Bronchial epithelial cell (primary cell): ENCODE data around the gene MROH9. TPM values are rescaled to one million over a fixed set of nuclear protein-coding genes. Genes with fewer than 3 reads are reported as not detected.

Experiments
- DNase-seq: peaks from one replicate; pipeline ENCODE4 v3.0.0-alpha.2; 2010; ENCODE audit warnings: low read depth
- FAIRE-seq: peaks from 2 replicates; lab custom pipeline; 2011; peaks lifted over from hg19 to GRCh38; lab: Jason Lieb, UNC
- H3K27me3 ChIP-seq: 2 replicates; pipeline ENCODE4 v1.5.1; 2011; ENCODE audit warnings: low read length; ENCODE audit not compliant: control insufficient read depth, insufficient read depth
- H3K36me3 ChIP-seq: 2 replicates; pipeline ENCODE4 v1.5.1; 2011; ENCODE audit warnings: low read length; ENCODE audit not compliant: control insufficient read depth, insufficient read depth
- H3K4me3 ChIP-seq: 2 replicates; pipeline ENCODE4 v1.5.1; 2011; ENCODE audit warnings: mild to moderate bottlenecking, low read depth, low read length, control low read depth
- total RNA-seq: library from RNA; depleted of rRNA; stranded (reverse); fragments of >200 nt; gene quantifications from 2 replicates; pipeline ENCODE4 v1.2.1, GENCODE V29; 2014
- TF ChIP-seq, protein P1 (sequence below): IDR thresholded peaks from 2 replicates; pipeline ENCODE4 v1.5.1; 2011; ENCODE audit warnings: mild to moderate bottlenecking, moderate library complexity, low read length, control low read depth, inconsistent platforms; ENCODE audit not compliant: insufficient read depth, severe bottlenecking

The MROH9 gene, protein sequence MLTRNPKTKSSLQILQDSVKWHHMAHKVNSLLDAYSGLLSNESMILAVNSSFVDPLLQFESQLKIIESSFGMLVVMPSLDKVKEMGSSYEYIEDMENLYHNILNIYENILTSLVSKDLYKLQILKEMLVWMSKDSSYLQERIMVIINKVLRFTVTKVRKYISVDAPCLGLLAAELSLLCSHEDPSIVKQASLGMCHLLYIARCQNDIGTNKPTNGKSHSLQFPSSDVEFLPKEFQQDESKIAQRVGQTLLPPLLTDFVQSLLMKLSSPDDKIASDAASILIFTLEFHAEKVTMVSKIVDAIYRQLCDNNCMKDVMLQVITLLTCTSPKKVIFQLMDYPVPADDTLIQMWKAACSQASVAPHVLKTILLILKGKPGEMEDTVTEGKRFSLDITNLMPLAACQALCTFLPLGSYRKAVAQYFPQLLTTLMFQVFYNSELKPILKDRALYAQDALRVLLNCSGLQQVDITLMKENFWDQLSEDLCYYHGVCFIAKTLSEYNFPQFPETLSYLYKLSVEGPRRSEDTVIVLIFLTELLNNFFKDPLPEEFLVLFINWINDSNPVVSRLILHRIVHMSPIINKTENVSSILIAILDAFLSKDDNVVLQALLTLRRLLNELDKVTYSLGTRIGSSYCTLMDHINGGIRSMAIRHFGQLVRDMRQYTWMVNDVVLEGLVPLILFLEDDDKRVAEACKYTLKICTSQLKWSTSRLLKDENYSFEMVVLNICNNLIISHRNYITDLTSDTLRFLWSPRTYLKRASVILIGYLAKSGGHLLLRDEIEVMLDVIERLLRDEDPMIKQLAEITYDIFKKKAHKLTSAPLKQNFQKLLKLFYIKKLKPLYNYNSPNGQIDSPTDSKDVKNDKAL
- not detected in 2 replicates for total RNA-seq

DNA sequence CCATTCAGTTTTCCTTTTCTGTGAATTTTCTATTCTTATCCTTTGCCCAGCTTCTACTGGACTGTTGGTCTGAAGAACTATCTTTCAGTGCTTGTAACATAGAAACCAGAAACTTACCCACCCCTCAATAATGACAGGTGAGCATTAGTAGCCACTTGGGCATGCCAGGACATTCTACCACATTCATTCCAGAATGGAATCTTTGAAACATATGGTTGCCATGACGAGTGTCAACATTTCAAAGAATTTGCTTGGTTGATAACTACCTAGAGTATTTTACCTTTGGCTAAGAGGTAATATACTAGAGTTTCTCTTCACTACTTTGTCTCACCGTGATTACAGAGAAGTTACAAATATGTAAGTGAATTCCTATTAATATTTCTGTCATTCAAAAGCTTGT lies at the start of gene MROH9:
MROH9 (plus strand) TSS at position 304 of the 400 bp plus-strand sequence. CDS start 10,023 bp downstream, outside the sequence.
- no peak within 1 kb of the TSS for H3K4me3 ChIP-seq
- peak; percentile 67 for DNase-seq
- no peaks in the 10 kb centered on the region for H3K36me3 ChIP-seq
- H3K27me3 ChIP-seq = no peaks in the 10 kb centered on the region
- FAIRE-seq = no peak
- TF ChIP-seq, protein P1, sequence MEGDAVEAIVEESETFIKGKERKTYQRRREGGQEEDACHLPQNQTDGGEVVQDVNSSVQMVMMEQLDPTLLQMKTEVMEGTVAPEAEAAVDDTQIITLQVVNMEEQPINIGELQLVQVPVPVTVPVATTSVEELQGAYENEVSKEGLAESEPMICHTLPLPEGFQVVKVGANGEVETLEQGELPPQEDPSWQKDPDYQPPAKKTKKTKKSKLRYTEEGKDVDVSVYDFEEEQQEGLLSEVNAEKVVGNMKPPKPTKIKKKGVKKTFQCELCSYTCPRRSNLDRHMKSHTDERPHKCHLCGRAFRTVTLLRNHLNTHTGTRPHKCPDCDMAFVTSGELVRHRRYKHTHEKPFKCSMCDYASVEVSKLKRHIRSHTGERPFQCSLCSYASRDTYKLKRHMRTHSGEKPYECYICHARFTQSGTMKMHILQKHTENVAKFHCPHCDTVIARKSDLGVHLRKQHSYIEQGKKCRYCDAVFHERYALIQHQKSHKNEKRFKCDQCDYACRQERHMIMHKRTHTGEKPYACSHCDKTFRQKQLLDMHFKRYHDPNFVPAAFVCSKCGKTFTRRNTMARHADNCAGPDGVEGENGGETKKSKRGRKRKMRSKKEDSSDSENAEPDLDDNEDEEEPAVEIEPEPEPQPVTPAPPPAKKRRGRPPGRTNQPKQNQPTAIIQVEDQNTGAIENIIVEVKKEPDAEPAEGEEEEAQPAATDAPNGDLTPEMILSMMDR = no peak

DNA sequence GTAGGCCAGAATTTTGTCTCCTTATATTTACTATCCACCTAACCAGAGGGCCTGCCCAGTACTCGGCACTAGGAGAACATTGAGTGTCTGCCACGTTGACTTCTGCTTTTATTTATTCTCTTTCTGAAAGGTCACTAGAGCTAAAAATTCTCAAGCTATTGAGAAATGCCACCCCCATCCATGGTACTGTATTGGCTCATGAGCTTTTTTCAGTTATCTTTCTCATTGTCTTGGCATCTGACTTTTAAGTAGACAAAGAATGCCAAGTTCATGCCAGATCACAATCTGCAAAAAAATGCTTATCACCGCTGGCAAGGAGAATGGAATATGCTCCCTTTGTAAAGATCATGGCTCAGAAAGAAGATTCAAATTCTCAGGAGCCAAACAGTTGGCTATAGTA lies 49.8 kb upstream of the MROH9 start:
- TF ChIP-seq, protein P1 = no peak
- Histone ChIP-seq H3K4me3 (no peak overlapping the region), H3K36me3 (no peaks in the 10 kb centered on the region), H3K27me3 (no peaks in the 10 kb centered on the region)
- FAIRE-seq = no peak
- no peak for DNase-seq

DNA sequence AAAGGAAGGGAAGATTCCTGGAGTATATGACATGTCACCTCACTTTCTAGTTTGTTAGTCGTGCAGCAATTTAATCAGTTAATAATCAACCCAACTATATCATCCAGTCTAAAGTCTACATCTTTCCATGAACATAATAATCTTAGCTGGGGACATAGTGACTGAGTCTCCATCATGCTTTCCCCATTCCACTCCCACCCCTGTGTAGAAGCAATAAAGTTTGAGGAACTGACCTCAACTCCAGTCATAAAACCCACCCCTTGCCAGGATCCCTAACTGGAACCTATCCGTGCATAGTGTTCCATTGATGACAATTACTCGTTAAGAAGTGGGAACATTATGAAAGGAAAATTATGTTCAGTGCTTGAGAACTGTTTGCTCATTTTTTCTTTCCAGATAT lies 48.9 kb upstream of the MROH9 start:
- TF ChIP-seq, protein P1 = no peak
- Histone ChIP-seq H3K27me3 (no peaks in the 10 kb centered on the region), H3K4me3 (no peak overlapping the region), H3K36me3 (no peaks in the 10 kb centered on the region)
- FAIRE-seq (no peak), DNase-seq (no peak)

DNA sequence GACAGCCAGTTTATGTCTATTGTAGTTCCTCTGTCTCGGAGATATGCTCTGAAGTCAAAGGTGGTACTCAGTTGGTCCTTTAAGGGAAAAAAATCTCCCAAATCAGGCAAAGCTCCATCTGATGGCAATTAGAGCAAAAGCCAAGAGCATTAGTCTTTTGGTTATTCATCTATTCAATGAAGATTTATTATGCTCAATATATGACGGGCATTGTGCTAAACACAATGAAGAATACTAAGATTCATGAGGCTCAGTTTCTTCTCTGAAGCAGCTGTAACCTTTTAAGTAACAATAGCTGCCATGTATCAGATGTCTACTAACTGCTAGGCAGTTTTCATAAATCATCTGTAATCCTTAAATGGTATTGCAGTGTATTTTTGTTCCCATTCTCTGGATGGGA lies 47.6 kb upstream of the MROH9 start:
- no peak overlapping the region for H3K4me3 ChIP-seq
- no peaks in the 10 kb centered on the region for H3K36me3 ChIP-seq
- DNase-seq (no peak), FAIRE-seq (no peak)
- TF ChIP-seq, protein P1 = no peak
- no peaks in the 10 kb centered on the region for H3K27me3 ChIP-seq

DNA sequence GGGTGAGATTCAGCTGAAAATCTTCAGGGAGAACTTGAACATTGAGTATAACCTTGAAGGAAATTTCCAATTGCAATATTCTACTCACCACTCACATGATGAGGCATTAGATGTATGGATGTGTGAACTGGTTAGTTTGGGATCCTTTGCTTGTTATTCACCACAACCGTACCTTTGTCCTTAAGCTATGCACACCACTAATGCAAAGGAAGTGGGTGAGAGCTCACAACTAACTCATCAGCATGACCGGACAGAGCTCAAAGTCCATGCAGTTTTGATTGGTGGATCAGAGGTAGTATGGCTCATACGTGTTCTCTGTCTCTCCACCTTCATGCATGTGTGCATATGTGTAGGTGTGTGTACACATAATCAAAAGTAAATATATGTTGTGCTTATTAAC lies 43.5 kb upstream of the MROH9 start:
- DNase-seq (peak; percentile 18), FAIRE-seq (no peak)
- H3K27me3 ChIP-seq = no peaks in the 10 kb centered on the region
- no peak overlapping the region for H3K4me3 ChIP-seq
- TF ChIP-seq, protein P1 = no peak
- H3K36me3 ChIP-seq = no peaks in the 10 kb centered on the region
